GM23338 (cell line): Measurements from ENCODE around the gene CACNG1. TPM values are rescaled to one million over a fixed set of nuclear protein-coding genes. Genes with fewer than 3 reads are reported as not detected.

Experiments used
- ATAC-seq: fragments of 200-7000 bp; cut with Tn5 transposase; 3 replicates; pipeline ENCODE4 v1.9.1; 2020
- DNase-seq: peaks from one replicate; pipeline ENCODE4 v3.0.0-alpha.2; 2015; ENCODE audit warnings: low spot score
- H2AFZ ChIP-seq: fragments of 200-600 bp; sonication (generic); 2 replicates; pipeline ENCODE4 v1.8.0; 2016; ENCODE audit warnings: antibody characterized with exemption, mild to moderate bottlenecking, moderate library complexity
- H3F3A ChIP-seq: fragments of 200-600 bp; sonication (generic); replicated peaks from 2 replicates; pipeline ENCODE4 v1.8.0; 2017; ENCODE audit warnings: antibody characterized with exemption, mixed run types, low read depth
- H3K27ac ChIP-seq: fragments of 200-600 bp; sonication (generic); 2 replicates; pipeline ENCODE4 v1.6.1; 2016; ENCODE audit warnings: low read depth
- H3K27me3 ChIP-seq: fragments of 200-600 bp; sonication (generic); 2 replicates; pipeline ENCODE4 v1.8.0; 2016; ENCODE audit warnings: mild to moderate bottlenecking, mixed run types, moderate library complexity; ENCODE audit not compliant: insufficient read depth
- H3K36me3 ChIP-seq: fragments of 200-600 bp; sonication (generic); 2 replicates; pipeline ENCODE4 v1.8.0; 2016; ENCODE audit warnings: mild to moderate bottlenecking; ENCODE audit not compliant: insufficient read depth
- H3K4me1 ChIP-seq: fragments of 200-600 bp; sonication (generic); 2 replicates; pipeline ENCODE4 v1.8.0; 2016; ENCODE audit warnings: mild to moderate bottlenecking, moderate library complexity; ENCODE audit not compliant: insufficient read depth
- H3K4me2 ChIP-seq: fragments of 200-600 bp; sonication (generic); 2 replicates; pipeline ENCODE4 v1.7.1; 2017; ENCODE audit warnings: mixed run types
- H3K4me3 ChIP-seq: fragments of 200-600 bp; sonication (generic); 2 replicates; pipeline ENCODE4 v1.6.1; 2016; ENCODE audit warnings: mixed run types
- H3K79me2 ChIP-seq: fragments of 200-600 bp; sonication (generic); replicated peaks from 2 replicates; pipeline ENCODE4 v1.8.0; 2017; ENCODE audit warnings: mild to moderate bottlenecking; ENCODE audit not compliant: insufficient read depth
- H3K9me2 ChIP-seq: fragments of 200-600 bp; sonication (generic); 2 replicates; pipeline ENCODE4 v1.8.0; 2017; ENCODE audit not compliant: insufficient read depth
- H4K20me1 ChIP-seq: fragments of 200-600 bp; sonication (generic); replicated peaks from 2 replicates; pipeline ENCODE4 v1.8.0; 2017; ENCODE audit warnings: mild to moderate bottlenecking; ENCODE audit not compliant: insufficient read depth
- H3K27ac Mint-ChIP-seq: 2 replicates; pipeline ENCODE4 v1.8.0; 2020; ENCODE audit warnings: inconsistent platforms, mild to moderate bottlenecking, moderate library complexity, mixed read lengths
- H3K27me3 Mint-ChIP-seq: 3 replicates; pipeline ENCODE4 v1.8.0; 2022; ENCODE audit warnings: low read depth, mild to moderate bottlenecking, moderate library complexity, mixed read lengths, inconsistent platforms; ENCODE audit not compliant: insufficient read depth, poor library complexity
- H3K36me3 Mint-ChIP-seq: 3 replicates; pipeline ENCODE4 v1.8.0; 2021; ENCODE audit warnings: low read depth, mild to moderate bottlenecking, inconsistent platforms, moderate library complexity, mixed read lengths
- H3K4me1 Mint-ChIP-seq: 3 replicates; pipeline ENCODE4 v1.8.0; 2020; ENCODE audit warnings: mild to moderate bottlenecking, inconsistent platforms, mixed read lengths
- H3K4me3 Mint-ChIP-seq: 3 replicates; pipeline ENCODE4 v1.8.0; 2021; ENCODE audit warnings: moderate library complexity, mild to moderate bottlenecking, inconsistent platforms, mixed read lengths
- H3K9me3 Mint-ChIP-seq: 3 replicates; pipeline ENCODE4 v1.8.0; 2020; ENCODE audit warnings: moderate library complexity, mild to moderate bottlenecking, inconsistent platforms, mixed read lengths
- CREB1 ChIP-seq: fragments of 250-450 bp; sonication (Bioruptor Pico); IDR thresholded peaks from 2 replicates; pipeline ENCODE4 v1.5.0; 2020; ENCODE audit warnings: low read depth, mild to moderate bottlenecking, moderate library complexity
- CTCF ChIP-seq, 2 experiments: fragments of 200-600 bp in 1 of 2; sonication (generic) in 1 of 2; conservative IDR thresholded peaks; 2 replicates each; pipeline versions ENCODE4 v1.5.1 to v1.6.1; 2016 to 2017; ENCODE audit warnings: antibody characterized with exemption in 2 of 2, low read depth in 2 of 2, mild to moderate bottlenecking in 2 of 2, moderate library complexity in 1 of 2
- ETS1 ChIP-seq: IDR thresholded peaks from 2 replicates; pipeline ENCODE4 v1.6.1; 2016; ENCODE audit warnings: antibody characterized with exemption
- EZH2 ChIP-seq: fragments of 200-600 bp; sonication (generic); IDR thresholded peaks from one replicate; pipeline ENCODE4 v1.8.0; 2017; ENCODE audit warnings: antibody characterized with exemption, mild to moderate bottlenecking, low read depth; ENCODE audit not compliant: unreplicated experiment
- NANOG ChIP-seq: IDR thresholded peaks from 2 replicates; pipeline ENCODE4 v1.6.1; 2016; ENCODE audit warnings: antibody characterized with exemption, borderline replicate concordance
- POLR2AphosphoS5 ChIP-seq: IDR thresholded peaks from 2 replicates; pipeline ENCODE4 v1.6.1; 2016; ENCODE audit warnings: antibody characterized with exemption, low read depth
- REST ChIP-seq: IDR thresholded peaks from one replicate; pipeline ENCODE4 v1.6.1; 2018; ENCODE audit warnings: antibody characterized with exemption; ENCODE audit not compliant: unreplicated experiment
- STAT1 ChIP-seq: IDR thresholded peaks from one replicate; pipeline ENCODE4 v1.6.1; 2016; ENCODE audit warnings: antibody characterized with exemption; ENCODE audit not compliant: unreplicated experiment
- ZNF331 ChIP-seq: fragments of 250-450 bp; sonication (Bioruptor Pico); IDR thresholded peaks from 2 replicates; pipeline ENCODE4 v1.5.0; 2020; ENCODE audit warnings: low read depth, mild to moderate bottlenecking, moderate library complexity
- ZNF462 ChIP-seq: fragments of 250-450 bp; sonication (Bioruptor Pico); IDR thresholded peaks from 2 replicates; pipeline ENCODE4 v1.5.0; 2020; ENCODE audit warnings: mild to moderate bottlenecking, moderate library complexity
- polyA plus RNA-seq: library from polyadenylated mRNA; unstranded; fragments of >200 nt; fragmentation: Nextera tagmentation; extraction: Ambion mirVana; gene quantifications from 2 replicates; pipeline ENCODE4 v1.2.1, GENCODE V29; 2016
- total RNA-seq: library from RNA; depleted of rRNA; stranded (reverse); fragments of >200 nt; shearing (Covaris generic); gene quantifications from 2 replicates; pipeline ENCODE4 v1.2.3, GENCODE V29; 2014

Gene CACNG1
- total and polyA plus RNA-seq, 2 experiments from 2014 or later: not detected

GRCh38 chr17:67021196-67021595, 23.2 kb upstream of the CACNG1 start:
- no peak for ATAC-seq
- Histone ChIP-seq H3K9me2 (no peaks in the 10 kb centered on the region), H3K4me2 (no peak overlapping the region), H3K36me3 (no peaks in the 10 kb centered on the region), H3K4me3 (no peak overlapping the region), H3K79me2 (no peaks in the 10 kb centered on the region), H4K20me1 (no peaks in the 10 kb centered on the region), H3K4me1 (no peaks in the 10 kb centered on the region), H3K27ac (no peak overlapping the region), H3K27me3 (no peaks in the 10 kb centered on the region), H2AFZ (no peak overlapping the region), H3F3A (no peaks in the 10 kb centered on the region)
- Mint-ChIP-seq H3K4me3 (no peak overlapping the region), H3K36me3 (no peaks in the 10 kb centered on the region), H3K9me3 (no peaks in the 10 kb centered on the region), H3K27me3 (peaks cover 14% of the 10 kb centered on the region), H3K27ac (no peak overlapping the region), H3K4me1 (peaks cover 9% of the 10 kb centered on the region)
- no peak for TF ChIP-seq STAT1
- TF ChIP-seq EZH2: no peak
- TF ChIP-seq ZNF462 (CRISPR knock-in tag): no peak
- no peak for TF ChIP-seq CREB1 (CRISPR knock-in tag)
- TF ChIP-seq CTCF (conservative IDR thresholded peaks at IDR 0.05; ENCODE audit: low read depth in 2 of 2): no peak
- TF ChIP-seq NANOG: no peak
- no peak for TF ChIP-seq POLR2AphosphoS5
- no peak for TF ChIP-seq ETS1
- no peak for TF ChIP-seq ZNF331 (CRISPR knock-in tag)
- TF ChIP-seq REST: no peak
- DNase-seq: no peak
